ENCODE measurements around the gene MAMDC4.

The MAMDC4 gene

GRCh38 chr9:136854113-136854841 lies 2.1 kb downstream of the MAMDC4 start:
- no peaks in the 10 kb centered on the region for H3K4me1 ChIP-seq (ENCODE audit: insufficient read depth, poor library complexity, severe bottlenecking)
- DNase-seq (ENCODE audit: low spot score): no peak
- H3K36me3 ChIP-seq (ENCODE audit: low read depth): peaks cover 16% of the 10 kb centered on the region
- H3K4me3 ChIP-seq (ENCODE audit: severe bottlenecking): no peak overlapping the region
- H3K9me3 ChIP-seq (ENCODE audit: severe bottlenecking): no peaks in the 10 kb centered on the region
- TF ChIP-seq CTCF (IDR thresholded peaks at IDR 0.05; ENCODE audit: poor library complexity, severe bottlenecking): no peak
- ATAC-seq (ENCODE audit: low read depth): no peak
- H3K27ac ChIP-seq (ENCODE audit: poor library complexity, severe bottlenecking): no peak overlapping the region
- no peaks in the 10 kb centered on the region for H3K27me3 ChIP-seq (ENCODE audit: insufficient read depth, poor library complexity, severe bottlenecking)

- no peaks in the 10 kb centered on the region for H3K4me1 ChIP-seq (ENCODE audit: insufficient read depth, poor library complexity, severe bottlenecking)
- TF ChIP-seq CTCF (IDR thresholded peaks at IDR 0.05; ENCODE audit: poor library complexity, severe bottlenecking): no peak
- no peak for ATAC-seq (ENCODE audit: low read depth)
These were observed 2.8 kb downstream of the MAMDC4 start for GRCh38 chr9:136854842-136855460.

GRCh38 chr9:136855461-136856078 lies 3.4 kb downstream of the MAMDC4 start:
- no peaks in the 10 kb centered on the region for H3K27me3 ChIP-seq (ENCODE audit: insufficient read depth, poor library complexity, severe bottlenecking)
- ATAC-seq (ENCODE audit: low read depth) (no peak), DNase-seq (ENCODE audit: low spot score) (no peak)
- no peak for TF ChIP-seq CTCF (IDR thresholded peaks at IDR 0.05; ENCODE audit: poor library complexity, severe bottlenecking)
- peaks cover 10% of the 10 kb centered on the region for H3K36me3 ChIP-seq (ENCODE audit: low read depth)
- no peaks in the 10 kb centered on the region for H3K4me1 ChIP-seq (ENCODE audit: insufficient read depth, poor library complexity, severe bottlenecking)
- H3K9me3 ChIP-seq (ENCODE audit: severe bottlenecking): no peaks in the 10 kb centered on the region
- H3K27ac ChIP-seq (ENCODE audit: poor library complexity, severe bottlenecking): no peak overlapping the region
- no peak overlapping the region for H3K4me3 ChIP-seq (ENCODE audit: severe bottlenecking)

More at GRCh38 chr9:136854842-136855460, 2.8 kb downstream of the MAMDC4 start:
- peaks cover 16% of the 10 kb centered on the region for H3K36me3 ChIP-seq (ENCODE audit: low read depth)
- DNase-seq (ENCODE audit: low spot score): no peak
- H3K4me3 ChIP-seq (ENCODE audit: severe bottlenecking): no peak overlapping the region
- no peak overlapping the region for H3K27ac ChIP-seq (ENCODE audit: poor library complexity, severe bottlenecking)
- no peaks in the 10 kb centered on the region for H3K27me3 ChIP-seq (ENCODE audit: insufficient read depth, poor library complexity, severe bottlenecking)
- H3K9me3 ChIP-seq (ENCODE audit: severe bottlenecking): no peaks in the 10 kb centered on the region

- Histone ChIP-seq H3K9me3 (ENCODE audit: severe bottlenecking) (no peaks in the 10 kb centered on the region), H3K27ac (ENCODE audit: poor library complexity, severe bottlenecking) (no peak overlapping the region), H3K27me3 (ENCODE audit: insufficient read depth, poor library complexity, severe bottlenecking) (no peaks in the 10 kb centered on the region), H3K4me3 (ENCODE audit: severe bottlenecking) (no peak overlapping the region), H3K36me3 (ENCODE audit: low read depth) (peaks cover 5% of the 10 kb centered on the region), H3K4me1 (ENCODE audit: insufficient read depth, poor library complexity, severe bottlenecking) (no peaks in the 10 kb centered on the region)
- TF ChIP-seq CTCF (IDR thresholded peaks at IDR 0.05; ENCODE audit: poor library complexity, severe bottlenecking): no peak
- DNase-seq (ENCODE audit: low spot score) (no peak), ATAC-seq (ENCODE audit: low read depth) (no peak)
These were observed 3.9 kb downstream of the MAMDC4 start for GRCh38 chr9:136856079-136856476.
